ENCODE data around the gene EMX2. TPM values are rescaled to one million over a fixed set of nuclear protein-coding genes. Genes with fewer than 3 reads are reported as not detected.

EMX2 gene
- total and polyA plus RNA-seq, 2 donors from 2014 or later = 44.9 to 82.8 TPM

DNA sequence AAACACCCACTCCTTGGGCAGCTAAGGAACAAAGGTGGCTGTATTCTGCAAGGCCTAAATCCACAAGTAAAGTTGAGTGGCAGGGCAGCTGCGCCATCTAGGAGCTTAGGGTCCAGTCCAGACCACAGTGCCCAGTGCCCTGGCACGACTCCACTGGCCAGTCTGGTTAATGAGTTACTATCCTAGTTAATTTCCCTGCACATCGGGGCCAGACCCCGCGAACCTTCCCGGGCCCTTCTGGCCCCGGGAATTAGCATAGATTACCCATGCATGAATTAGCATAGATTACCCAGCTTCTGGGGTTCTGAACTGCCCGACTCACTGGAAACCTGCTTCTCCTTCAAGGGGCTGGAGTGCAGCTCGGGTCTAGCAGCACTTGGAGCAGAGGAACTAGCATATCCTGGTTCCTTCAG is 3.2 kb upstream of the EMX2 start:
- FAIRE-seq = peak; percentile 35
- intact Hi-C loops (cut with DNase I) = no loop called here
- H3K4me1 ChIP-seq (ENCODE audit: control insufficient read depth in 2 of 3, insufficient read depth in 2 of 3, low read depth in 1 of 3, low read length in 3 of 3) = peaks cover 0 to 32% (median 25%) of the 10 kb centered on the region in 3 donors

DNA sequence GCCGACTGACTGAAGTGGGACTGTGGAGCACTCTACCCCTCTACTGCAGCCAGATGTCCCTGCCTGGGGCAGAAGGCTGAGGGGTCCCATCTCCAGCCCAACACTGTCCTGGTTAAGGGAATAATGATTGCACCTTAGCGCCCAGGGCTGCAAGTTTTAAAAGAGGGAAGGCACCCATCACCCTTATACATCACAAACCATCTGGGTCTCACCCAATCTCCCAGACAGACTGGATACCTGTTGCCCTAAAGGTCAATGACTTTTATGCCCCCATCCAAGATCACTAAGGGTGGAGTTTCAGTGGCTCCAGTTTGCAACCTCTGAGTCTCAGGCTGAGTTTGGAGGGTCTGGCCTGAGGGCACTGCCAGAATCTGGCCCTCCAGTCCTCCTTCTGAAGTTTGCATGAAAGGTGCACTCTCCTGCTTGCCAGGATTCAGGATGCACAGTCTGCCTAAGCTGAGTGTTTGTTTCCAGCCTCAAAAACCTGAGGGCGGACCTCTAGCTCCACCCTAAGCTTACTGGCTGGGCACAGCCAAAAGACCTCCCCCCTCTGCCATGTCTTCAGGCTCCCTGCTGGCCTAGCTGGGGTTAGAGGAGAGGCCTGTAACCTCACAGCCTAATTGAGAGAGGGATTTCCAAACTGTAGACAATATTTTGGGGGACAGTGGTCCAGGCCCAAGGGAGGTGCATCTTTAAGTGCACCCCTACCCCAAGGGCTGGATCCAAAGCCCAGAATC is 2.5 kb upstream of the EMX2 start:
- Histone ChIP-seq H3K9ac (ENCODE audit: low read length in 3 of 3) (peak overlapping the region in 2 of 3 donors; percentile 30 to 73), H3K4me3 (ENCODE audit: low read length in 3 of 3) (peak overlapping the region; percentile 70 to 97 (median 90)), H3K4me1 (ENCODE audit: control insufficient read depth in 2 of 3, insufficient read depth in 2 of 3, low read depth in 1 of 3, low read length in 3 of 3) (peaks cover 0 to 32% (median 25%) of the 10 kb centered on the region in 3 donors), H3K36me3 (ENCODE audit: control insufficient read depth in 2 of 3, insufficient read depth in 3 of 3, low read length in 3 of 3) (no peaks in the 10 kb centered on the region), H3K9me3 (ENCODE audit: control insufficient read depth in 2 of 3, insufficient read depth in 1 of 3, low read length in 3 of 3) (no peaks in the 10 kb centered on the region), H3K27me3 (ENCODE audit: control insufficient read depth, insufficient read depth, low read length) (peaks cover 20% of the 10 kb centered on the region), H3K27ac (ENCODE audit: low read depth in 2 of 2, low read length in 2 of 2) (peak overlapping the region; percentile 92 to 93)
- TF ChIP-seq, protein P1, sequence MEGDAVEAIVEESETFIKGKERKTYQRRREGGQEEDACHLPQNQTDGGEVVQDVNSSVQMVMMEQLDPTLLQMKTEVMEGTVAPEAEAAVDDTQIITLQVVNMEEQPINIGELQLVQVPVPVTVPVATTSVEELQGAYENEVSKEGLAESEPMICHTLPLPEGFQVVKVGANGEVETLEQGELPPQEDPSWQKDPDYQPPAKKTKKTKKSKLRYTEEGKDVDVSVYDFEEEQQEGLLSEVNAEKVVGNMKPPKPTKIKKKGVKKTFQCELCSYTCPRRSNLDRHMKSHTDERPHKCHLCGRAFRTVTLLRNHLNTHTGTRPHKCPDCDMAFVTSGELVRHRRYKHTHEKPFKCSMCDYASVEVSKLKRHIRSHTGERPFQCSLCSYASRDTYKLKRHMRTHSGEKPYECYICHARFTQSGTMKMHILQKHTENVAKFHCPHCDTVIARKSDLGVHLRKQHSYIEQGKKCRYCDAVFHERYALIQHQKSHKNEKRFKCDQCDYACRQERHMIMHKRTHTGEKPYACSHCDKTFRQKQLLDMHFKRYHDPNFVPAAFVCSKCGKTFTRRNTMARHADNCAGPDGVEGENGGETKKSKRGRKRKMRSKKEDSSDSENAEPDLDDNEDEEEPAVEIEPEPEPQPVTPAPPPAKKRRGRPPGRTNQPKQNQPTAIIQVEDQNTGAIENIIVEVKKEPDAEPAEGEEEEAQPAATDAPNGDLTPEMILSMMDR (IDR thresholded peaks at IDR 0.05; ENCODE audit: borderline replicate concordance, extremely low read depth, insufficient read depth) = no peak
- DNase-seq = peak in 3 of 5 donors; percentile 10 to 51 (median 34)
- intact Hi-C loops (cut with DNase I) = no loop called here
- no peak for FAIRE-seq

More for the DNA sequence above, 3.2 kb upstream of the EMX2 start:
- TF ChIP-seq, protein P1 (IDR thresholded peaks at IDR 0.05; ENCODE audit: borderline replicate concordance, extremely low read depth, insufficient read depth) = no peak
- Histone ChIP-seq H3K36me3 (ENCODE audit: control insufficient read depth in 2 of 3, insufficient read depth in 3 of 3, low read length in 3 of 3) (no peaks in the 10 kb centered on the region), H3K4me3 (ENCODE audit: low read length in 3 of 3) (peak overlapping the region; percentile 12 to 97 (median 90)), H3K27ac (ENCODE audit: low read depth in 2 of 2, low read length in 2 of 2) (peak overlapping the region; percentile 92 to 93), H3K9ac (ENCODE audit: low read length in 3 of 3) (peak overlapping the region in 2 of 3 donors; percentile 22 to 73), H3K27me3 (ENCODE audit: control insufficient read depth, insufficient read depth, low read length) (peaks cover 20% of the 10 kb centered on the region), H3K9me3 (ENCODE audit: control insufficient read depth in 2 of 3, insufficient read depth in 1 of 3, low read length in 3 of 3) (no peaks in the 10 kb centered on the region)
- DNase-seq = peak; percentile 64 to 89 (median 73)

DNA sequence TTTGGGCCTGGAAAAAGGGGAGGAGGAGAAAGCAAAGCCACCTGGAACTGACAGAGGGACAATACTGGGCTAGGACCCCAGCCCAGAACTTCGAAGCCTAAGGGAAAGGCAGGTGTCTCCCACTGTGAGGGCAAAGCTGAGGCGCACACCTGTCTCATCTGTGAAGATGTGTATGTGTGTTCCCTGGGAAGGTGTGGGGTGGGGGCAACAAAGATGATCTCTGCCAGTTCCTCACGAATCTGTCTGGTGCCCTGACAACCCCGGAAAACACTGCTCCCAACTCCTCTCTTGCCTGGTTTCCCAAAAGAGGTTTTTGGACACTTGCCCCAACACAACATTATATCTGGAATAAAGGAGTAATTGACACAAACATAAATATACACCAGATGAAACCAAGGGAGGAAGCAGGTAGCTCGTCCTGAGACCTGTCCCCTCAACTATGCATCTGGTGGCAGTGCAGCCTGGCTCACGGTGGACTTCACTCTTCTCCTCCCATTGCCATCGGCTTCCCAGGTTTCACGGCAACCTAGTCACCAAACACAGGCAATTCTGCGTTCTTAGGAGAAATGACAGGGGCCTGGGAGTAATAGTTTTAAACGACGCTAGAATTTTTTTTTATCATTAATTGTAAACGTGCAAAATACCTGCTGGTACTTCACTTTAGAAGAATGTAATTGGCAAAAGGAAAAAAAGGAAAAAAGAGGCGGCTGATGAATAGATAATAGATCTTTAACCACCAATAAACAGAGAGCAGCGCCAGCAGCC is 1.7 kb upstream of the EMX2 start:
- H3K4me1 ChIP-seq (ENCODE audit: control insufficient read depth in 2 of 3, insufficient read depth in 2 of 3, low read depth in 1 of 3, low read length in 3 of 3) = peaks cover 0 to 32% (median 25%) of the 10 kb centered on the region in 3 donors
- H3K27ac ChIP-seq (ENCODE audit: low read depth in 2 of 2, low read length in 2 of 2) = peak overlapping the region; percentile 92 to 93
- FAIRE-seq = no peak
- no peaks in the 10 kb centered on the region for H3K36me3 ChIP-seq (ENCODE audit: control insufficient read depth in 2 of 3, insufficient read depth in 3 of 3, low read length in 3 of 3)
- no peaks in the 10 kb centered on the region for H3K9me3 ChIP-seq (ENCODE audit: control insufficient read depth in 2 of 3, insufficient read depth in 1 of 3, low read length in 3 of 3)
- peak in 3 of 5 donors; percentile 18 to 52 (median 43) for DNase-seq
- peak overlapping the region; percentile 70 to 97 (median 90) for H3K4me3 ChIP-seq (ENCODE audit: low read length in 3 of 3)
- TF ChIP-seq, protein P1 (IDR thresholded peaks at IDR 0.05; ENCODE audit: borderline replicate concordance, extremely low read depth, insufficient read depth) = no peak
- H3K27me3 ChIP-seq (ENCODE audit: control insufficient read depth, insufficient read depth, low read length) = peaks cover 19% of the 10 kb centered on the region
- peak overlapping the region; percentile 30 to 73 (median 49) for H3K9ac ChIP-seq (ENCODE audit: low read length in 3 of 3)
- intact Hi-C loops (cut with DNase I) = no loop called here
